HL-60 (cell line): ENCODE measurements around the gene ISYNA1.

Source experiments
- CTCF ChIP-seq: IDR thresholded peaks from one replicate; pipeline ENCODE4 v1.5.1; 2011; ENCODE audit warnings: low read length, control low read depth, inconsistent platforms; ENCODE audit not compliant: insufficient read depth
- GABPA ChIP-seq: IDR thresholded peaks from 2 replicates; pipeline ENCODE4 v1.6.1; 2012; ENCODE audit warnings: low read depth

GRCh38 chr19:18474366-18474887 is 36.5 kb upstream of the ISYNA1 start:
- TF ChIP-seq CTCF (no peak), GABPA (no peak)
